K562 (cell line): Measurements from ENCODE around the gene RNU6-9. TPM values are rescaled to one million over a fixed set of nuclear protein-coding genes. Genes with fewer than 3 reads are reported as not detected.
A peak's percentile ranks its signal among the peaks of the same experiment; 100 is the strongest.

Experiments used
- ATAC-seq: fragments of 200-7000 bp; cut with Tn5 transposase; 3 replicates; pipeline ENCODE4 v1.9.1; 2020; ENCODE audit warnings: moderate library complexity
- BruUV-seq: library from RNA; stranded (reverse); fragments of 400-500 nt; replicated peaks from 2 replicates; lab custom pipeline; 2021; lab: Mats Ljungman, UMichigan
- CTCF ChIA-PET: fragments of 300-600 bp; formaldehyde crosslinking; extraction: SDS; loops from one replicate; lab custom pipeline; 2021; ENCODE audit warnings: low intra/inter-chr PET ratio; lab: Yijun Ruan, JAX
- POLR2A ChIA-PET: fragments of 300-600, 350-650 bp; sonication (Branson Sonifier 250); formaldehyde crosslinking; extraction: SDS; loops from one replicate; lab custom pipeline; 2021; ENCODE audit warnings: antibody characterized with exemption, inconsistent platforms; lab: Yijun Ruan, JAX
- DNase-seq, 4 experiments: peaks; one replicate each; pipeline versions ENCODE4 v3.0.0 to v3.0.0-alpha.2; 2011 to 2018; ENCODE audit warnings: low spot score in 3 of 4, mixed read lengths in 3 of 4; ENCODE audit errors: extremely low read depth in 1 of 4
- FAIRE-seq: peaks from 2 replicates; lab custom pipeline; 2011; peaks lifted over from hg19 to GRCh38; lab: Jason Lieb, UNC
- H2AFZ ChIP-seq: 2 replicates; pipeline ENCODE4 v1.6.0; 2011; ENCODE audit warnings: low read depth, low read length, control low read depth, inconsistent platforms
- H3K27ac ChIP-seq: fragments of 200-600 bp; 3 replicates; pipeline ENCODE4 v1.8.0; 2011; ENCODE audit warnings: low read depth, mild to moderate bottlenecking, control low read depth, inconsistent platforms, low read length, moderate library complexity, mixed read lengths; ENCODE audit errors: extremely low read depth
- H3K27me3 ChIP-seq, 2 experiments: fragments of 300-600 bp in 1 of 2; 2 replicates in 1 of 2; 3 replicates in 1 of 2; pipeline versions ENCODE4 v1.6.0 to v1.8.0; 2011; ENCODE audit warnings: inconsistent platforms in 2 of 2, low read length in 2 of 2, mild to moderate bottlenecking in 1 of 2, mixed read lengths in 1 of 2, moderate library complexity in 1 of 2; ENCODE audit not compliant: control insufficient read depth in 2 of 2, insufficient read depth in 2 of 2
- H3K36me3 ChIP-seq: fragments of 300-600 bp; 3 replicates; pipeline ENCODE4 v1.8.0; 2011; ENCODE audit warnings: mild to moderate bottlenecking, low read length, inconsistent platforms; ENCODE audit not compliant: control insufficient read depth, insufficient read depth
- H3K4me1 ChIP-seq, 2 experiments: fragments of 200-600 bp in 1 of 2; replicated peaks in 1 of 2; 2 replicates in 1 of 2; 3 replicates in 1 of 2; pipeline versions ENCODE4 v1.5.1 to v1.8.0; 2011; ENCODE audit warnings: inconsistent platforms in 2 of 2, low read length in 2 of 2, mild to moderate bottlenecking in 1 of 2, mixed read lengths in 1 of 2, moderate library complexity in 1 of 2; ENCODE audit not compliant: control insufficient read depth in 2 of 2, insufficient read depth in 2 of 2
- H3K4me2 ChIP-seq: 2 replicates; pipeline ENCODE4 v1.6.1; 2011; ENCODE audit warnings: low read length, control low read depth, inconsistent platforms, mixed read lengths; ENCODE audit not compliant: insufficient read depth
- H3K4me3 ChIP-seq: fragments of 200-600 bp; sonication (generic), shearing (Covaris generic); 2 replicates; pipeline ENCODE4 v1.5.1; 2016; ENCODE audit warnings: control low read depth, inconsistent platforms
- H3K79me2 ChIP-seq: fragments of 200-600 bp; 3 replicates; pipeline ENCODE4 v1.8.0; 2011; ENCODE audit warnings: low read length, inconsistent platforms; ENCODE audit not compliant: control insufficient read depth, insufficient read depth
- H3K9ac ChIP-seq, 2 experiments: 2 replicates each; pipeline versions ENCODE4 v1.6.0 to v1.6.1; 2011; ENCODE audit warnings: low read depth in 2 of 2, low read length in 2 of 2, control low read depth in 1 of 2, inconsistent platforms in 1 of 2, mild to moderate bottlenecking in 1 of 2, mixed read lengths in 1 of 2; ENCODE audit not compliant: insufficient read depth in 1 of 2
- H3K9me1 ChIP-seq: one replicate; pipeline ENCODE4 v1.6.0; 2011; ENCODE audit warnings: inconsistent platforms, mild to moderate bottlenecking, low read length, moderate library complexity; ENCODE audit not compliant: control insufficient read depth, insufficient read depth
- H3K9me3 ChIP-seq: replicated peaks from 2 replicates; pipeline ENCODE4 v1.5.1; 2011; ENCODE audit warnings: low read depth, low read length, inconsistent platforms; ENCODE audit not compliant: control insufficient read depth, insufficient read depth
- H4K20me1 ChIP-seq: replicated peaks from 2 replicates; pipeline ENCODE4 v1.6.1; 2011; ENCODE audit warnings: low read length, inconsistent platforms, mixed read lengths; ENCODE audit not compliant: control insufficient read depth, insufficient read depth
- ARID1B ChIP-seq: fragments of 450-650 bp; IDR thresholded peaks from 2 replicates; pipeline ENCODE4 v1.6.1; 2016; ENCODE audit warnings: antibody characterized with exemption, mild to moderate bottlenecking, inconsistent platforms
- MAZ ChIP-seq, 2 experiments: fragments of 450-650 bp in 1 of 2; sonication (generic) in 1 of 2; formaldehyde crosslinking; IDR thresholded peaks in 1 of 2; conservative IDR thresholded peaks in 1 of 2; 2 replicates each; pipeline versions ENCODE4 v1.4.0 to v1.5.0; 2020; ENCODE audit warnings: mild to moderate bottlenecking in 1 of 2, missing genetic modification reagents in 1 of 2
- MCM3 ChIP-seq: fragments of 450-650 bp; IDR thresholded peaks from 2 replicates; pipeline ENCODE4 v1.6.1; 2016
- RBM15 ChIP-seq: fragments of 200-400 bp; formaldehyde crosslinking; IDR thresholded peaks from 2 replicates; pipeline ENCODE4 v1.6.1; 2018; ENCODE audit warnings: mild to moderate bottlenecking, low read length, moderate library complexity; ENCODE audit not compliant: insufficient read depth
- SAP30 ChIP-seq: fragments of 200-600 bp; sonication (generic); IDR thresholded peaks from 2 replicates; pipeline ENCODE4 v1.6.1; 2012; ENCODE audit warnings: borderline replicate concordance, low read depth, mild to moderate bottlenecking, moderate library complexity, low read length, control low read depth, inconsistent platforms; ENCODE audit not compliant: insufficient read depth, poor library complexity, severe bottlenecking
- SMC3 ChIP-seq: conservative IDR thresholded peaks from 2 replicates; pipeline ENCODE4 v1.6.1; 2011; ENCODE audit warnings: low read depth, low read length, improper control_type of control experiment; ENCODE audit not compliant: insufficient read depth
- TAL1 ChIP-seq: fragments of 450-650 bp; IDR thresholded peaks from 2 replicates; pipeline ENCODE4 v1.6.1; 2016; ENCODE audit warnings: mild to moderate bottlenecking
- TRIM28 ChIP-seq: fragments of 450-650 bp; IDR thresholded peaks from 2 replicates; pipeline ENCODE4 v1.6.1; 2017
- ZNF232 ChIP-seq: sonication (generic); formaldehyde crosslinking; IDR thresholded peaks from 2 replicates; pipeline ENCODE4 v1.8.0; 2022; ENCODE audit warnings: mild to moderate bottlenecking, missing genetic modification reagents
- ZNF431 ChIP-seq: sonication (generic); formaldehyde crosslinking; IDR thresholded peaks from 2 replicates; pipeline ENCODE4 v1.8.0; 2022; ENCODE audit warnings: mild to moderate bottlenecking, missing genetic modification reagents
- ZNF696 ChIP-seq: fragments of 250-450 bp; sonication (Bioruptor Pico); conservative IDR thresholded peaks from 2 replicates; pipeline ENCODE4 v1.4.0; 2020; ENCODE audit warnings: mild to moderate bottlenecking, moderate library complexity
- ZNF785 ChIP-seq: fragments of 250-450 bp; sonication (Bioruptor Pico); IDR thresholded peaks from 2 replicates; pipeline ENCODE4 v1.4.0; 2020; ENCODE audit warnings: mild to moderate bottlenecking
- WGBS: fragments of 100-300 bp; shearing (Covaris generic); methylation state at CpG from one replicate; pipeline ENCODE4 v1.1.6; 2016; ENCODE audit warnings: low coverage, mixed read lengths; ENCODE audit not compliant: insufficient coverage; ENCODE audit errors: missing lambda C conversion rate; 5-methylcytosine and 5-hydroxymethylcytosine counted together
- in situ Hi-C: fragments of 300-500 bp; cut with MboI; formaldehyde crosslinking; loops from 4 replicates; pipeline ENCODE4 v1.15.0; 2018; ENCODE audit warnings: inconsistent platforms, mixed read lengths
- intact Hi-C: fragments of 100-400 bp; cut with micrococcal nuclease; formaldehyde crosslinking; loops from 2 replicates; pipeline ENCODE4 v1.14.2; 2022
- polyA plus RNA-seq, 8 experiments: library from polyadenylated mRNA; depleted of rRNA in 4 of 8; stranded (reverse) in 5 of 8; unstranded in 3 of 8; fragments of >200 nt; fragmentation: Nextera tagmentation in 2 of 8; fragmentation: Illumina TruSeq in 1 of 8; extraction: Ambion mirVana in 2 of 8; extraction: Trizol in 1 of 8; gene quantifications; 2 replicates each; pipeline versions ENCODE4 v1.2.1 to v1.2.3, GENCODE V29; 2011 to 2014; ENCODE audit warnings: inconsistent platforms in 1 of 8, missing spikeins in 1 of 8
- total RNA-seq, 7 experiments: library from RNA; depleted of rRNA in 6 of 7; stranded (reverse); fragments of >200 nt in 6 of 7; fragmentation: Illumina TruSeq in 2 of 7; extraction: Trizol in 2 of 7; gene quantifications; 2 replicates each; pipeline versions ENCODE4 v1.2.1 to v1.2.3, GENCODE V29; 2011 to 2021; ENCODE audit warnings: low replicate concordance in 1 of 7
- TF ChIP-seq, protein P1 (sequence below): fragments of 250-450 bp; sonication (Bioruptor Pico); IDR thresholded peaks from 2 replicates; pipeline ENCODE4 v1.8.0; 2021; ENCODE audit warnings: moderate library complexity, mild to moderate bottlenecking, inconsistent platforms
- TF ChIP-seq, protein P2 (sequence below): sonication (generic); formaldehyde crosslinking; IDR thresholded peaks from 2 replicates; pipeline ENCODE4 v1.8.1; 2022; ENCODE audit warnings: missing genetic modification reagents
- TF ChIP-seq, protein P3 (sequence below), 2 experiments: fragments of 450-650 bp in 1 of 2; sonication (generic) in 1 of 2; formaldehyde crosslinking; conservative IDR thresholded peaks; 2 replicates each; pipeline versions ENCODE4 v1.4.0 to v1.8.1; 2020 to 2022; ENCODE audit warnings: mild to moderate bottlenecking in 1 of 2, missing genetic modification reagents in 1 of 2
- TF ChIP-seq, protein P4 (sequence below), 2 experiments: fragments of 150-350 bp in 1 of 2; IDR thresholded peaks; 2 replicates each; pipeline ENCODE4 v1.6.1; 2012 to 2016; ENCODE audit warnings: low read depth in 2 of 2, low read length in 2 of 2, mild to moderate bottlenecking in 1 of 2, moderate library complexity in 1 of 2

The RNU6-9 gene
- total and polyA plus RNA-seq, 9 of the 15 experiments (the other 6 are each of a cell fraction or from before 2014, with no cell fraction given), result not detected

DNA sequence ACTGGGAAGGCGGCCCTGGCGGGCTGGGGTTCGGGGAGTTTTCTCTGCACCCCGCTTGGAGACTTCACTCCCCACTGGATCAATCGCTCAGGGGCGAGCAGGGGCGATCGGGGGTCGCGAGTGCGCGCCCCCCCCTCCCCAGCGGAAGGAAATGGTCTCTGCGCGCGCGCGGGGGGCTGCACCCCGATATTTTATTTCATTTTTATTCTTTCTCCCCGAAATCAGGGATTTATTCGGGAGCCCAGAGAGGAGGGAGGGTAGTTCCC is 33.0 kb downstream of the RNU6-9 start:
- 0% methylated on average over 17 of the region's 21 CpGs for WGBS
- POLR2A ChIA-PET, result interaction anchor here (1.0 kb wide), 1 partner anchor 28 kb away, joined by 5 read pairs; no protein-coding TSS in a partner anchor
- no TSS peak for BruUV-seq
- Histone ChIP-seq H3K36me3 (peaks cover 30% of the 10 kb centered on the region; the same call in 2 of the 3 replicates), H3K27ac (peak overlapping the region; percentile 97), H3K79me2 (peaks cover 67% of the 10 kb centered on the region), H3K9me3 (no peaks in the 10 kb centered on the region), H3K4me3 (peak overlapping the region; percentile 99), H3K9me1 (no peaks in the 10 kb centered on the region), H3K9ac (peak overlapping the region; percentile 87 to 99), H4K20me1 (no peaks in the 10 kb centered on the region; the same call in 1 of the 2 replicates), H3K4me2 (peak overlapping the region; percentile 95; the same call in 1 of the 2 replicates), H3K27me3 (no peaks in the 10 kb centered on the region), H3K4me1 (peaks cover 7 to 71% of the 10 kb centered on the region in 2 experiments; a peak in 4 of 5 replicates), H2AFZ (no peak overlapping the region)
- intact Hi-C loops (no loop called here), in situ Hi-C loops (no loop called here)
- ATAC-seq (no peak), FAIRE-seq (no peak), DNase-seq (no peak)
- CTCF ChIA-PET, result interaction anchor here (0.6 to 8.8 kb wide), 2 partner anchors 53 to 56 kb away, joined by 3 to 158 read pairs; partner anchors contain the start of gene WDR18
- no peak for TF ChIP-seq ZNF696 (CRISPR knock-in tag)
- TF ChIP-seq, protein P1, sequence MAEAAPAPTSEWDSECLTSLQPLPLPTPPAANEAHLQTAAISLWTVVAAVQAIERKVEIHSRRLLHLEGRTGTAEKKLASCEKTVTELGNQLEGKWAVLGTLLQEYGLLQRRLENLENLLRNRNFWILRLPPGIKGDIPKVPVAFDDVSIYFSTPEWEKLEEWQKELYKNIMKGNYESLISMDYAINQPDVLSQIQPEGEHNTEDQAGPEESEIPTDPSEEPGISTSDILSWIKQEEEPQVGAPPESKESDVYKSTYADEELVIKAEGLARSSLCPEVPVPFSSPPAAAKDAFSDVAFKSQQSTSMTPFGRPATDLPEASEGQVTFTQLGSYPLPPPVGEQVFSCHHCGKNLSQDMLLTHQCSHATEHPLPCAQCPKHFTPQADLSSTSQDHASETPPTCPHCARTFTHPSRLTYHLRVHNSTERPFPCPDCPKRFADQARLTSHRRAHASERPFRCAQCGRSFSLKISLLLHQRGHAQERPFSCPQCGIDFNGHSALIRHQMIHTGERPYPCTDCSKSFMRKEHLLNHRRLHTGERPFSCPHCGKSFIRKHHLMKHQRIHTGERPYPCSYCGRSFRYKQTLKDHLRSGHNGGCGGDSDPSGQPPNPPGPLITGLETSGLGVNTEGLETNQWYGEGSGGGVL (CRISPR knock-in tag), result no peak
- no peak for TF ChIP-seq ZNF232 (CRISPR knock-in tag)
- TF ChIP-seq SMC3, result no peak
- TF ChIP-seq, protein P2, sequence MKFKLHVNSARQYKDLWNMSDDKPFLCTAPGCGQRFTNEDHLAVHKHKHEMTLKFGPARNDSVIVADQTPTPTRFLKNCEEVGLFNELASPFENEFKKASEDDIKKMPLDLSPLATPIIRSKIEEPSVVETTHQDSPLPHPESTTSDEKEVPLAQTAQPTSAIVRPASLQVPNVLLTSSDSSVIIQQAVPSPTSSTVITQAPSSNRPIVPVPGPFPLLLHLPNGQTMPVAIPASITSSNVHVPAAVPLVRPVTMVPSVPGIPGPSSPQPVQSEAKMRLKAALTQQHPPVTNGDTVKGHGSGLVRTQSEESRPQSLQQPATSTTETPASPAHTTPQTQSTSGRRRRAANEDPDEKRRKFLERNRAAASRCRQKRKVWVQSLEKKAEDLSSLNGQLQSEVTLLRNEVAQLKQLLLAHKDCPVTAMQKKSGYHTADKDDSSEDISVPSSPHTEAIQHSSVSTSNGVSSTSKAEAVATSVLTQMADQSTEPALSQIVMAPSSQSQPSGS (CRISPR knock-in tag), result no peak
- no peak for TF ChIP-seq ZNF431 (CRISPR knock-in tag)
- TF ChIP-seq TAL1, result no peak
- TF ChIP-seq MAZ (CRISPR knock-in tag; conservative IDR thresholded peaks at IDR 0.05 in 1 of 2, IDR thresholded peaks at IDR 0.05 in 1 of 2), result no peak
- TF ChIP-seq SAP30, result peak; percentile 35
- TF ChIP-seq, protein P3, sequence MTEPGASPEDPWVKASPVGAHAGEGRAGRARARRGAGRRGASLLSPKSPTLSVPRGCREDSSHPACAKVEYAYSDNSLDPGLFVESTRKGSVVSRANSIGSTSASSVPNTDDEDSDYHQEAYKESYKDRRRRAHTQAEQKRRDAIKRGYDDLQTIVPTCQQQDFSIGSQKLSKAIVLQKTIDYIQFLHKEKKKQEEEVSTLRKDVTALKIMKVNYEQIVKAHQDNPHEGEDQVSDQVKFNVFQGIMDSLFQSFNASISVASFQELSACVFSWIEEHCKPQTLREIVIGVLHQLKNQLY (CRISPR knock-in tag; conservative IDR thresholded peaks at IDR 0.05), result no peak
- TF ChIP-seq, protein P4, sequence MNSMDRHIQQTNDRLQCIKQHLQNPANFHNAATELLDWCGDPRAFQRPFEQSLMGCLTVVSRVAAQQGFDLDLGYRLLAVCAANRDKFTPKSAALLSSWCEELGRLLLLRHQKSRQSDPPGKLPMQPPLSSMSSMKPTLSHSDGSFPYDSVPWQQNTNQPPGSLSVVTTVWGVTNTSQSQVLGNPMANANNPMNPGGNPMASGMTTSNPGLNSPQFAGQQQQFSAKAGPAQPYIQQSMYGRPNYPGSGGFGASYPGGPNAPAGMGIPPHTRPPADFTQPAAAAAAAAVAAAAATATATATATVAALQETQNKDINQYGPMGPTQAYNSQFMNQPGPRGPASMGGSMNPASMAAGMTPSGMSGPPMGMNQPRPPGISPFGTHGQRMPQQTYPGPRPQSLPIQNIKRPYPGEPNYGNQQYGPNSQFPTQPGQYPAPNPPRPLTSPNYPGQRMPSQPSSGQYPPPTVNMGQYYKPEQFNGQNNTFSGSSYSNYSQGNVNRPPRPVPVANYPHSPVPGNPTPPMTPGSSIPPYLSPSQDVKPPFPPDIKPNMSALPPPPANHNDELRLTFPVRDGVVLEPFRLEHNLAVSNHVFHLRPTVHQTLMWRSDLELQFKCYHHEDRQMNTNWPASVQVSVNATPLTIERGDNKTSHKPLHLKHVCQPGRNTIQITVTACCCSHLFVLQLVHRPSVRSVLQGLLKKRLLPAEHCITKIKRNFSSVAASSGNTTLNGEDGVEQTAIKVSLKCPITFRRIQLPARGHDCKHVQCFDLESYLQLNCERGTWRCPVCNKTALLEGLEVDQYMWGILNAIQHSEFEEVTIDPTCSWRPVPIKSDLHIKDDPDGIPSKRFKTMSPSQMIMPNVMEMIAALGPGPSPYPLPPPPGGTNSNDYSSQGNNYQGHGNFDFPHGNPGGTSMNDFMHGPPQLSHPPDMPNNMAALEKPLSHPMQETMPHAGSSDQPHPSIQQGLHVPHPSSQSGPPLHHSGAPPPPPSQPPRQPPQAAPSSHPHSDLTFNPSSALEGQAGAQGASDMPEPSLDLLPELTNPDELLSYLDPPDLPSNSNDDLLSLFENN (IDR thresholded peaks at IDR 0.05; ENCODE audit: low read depth in 2 of 2, low read length in 2 of 2), result no peak
- no peak for TF ChIP-seq TRIM28
- TF ChIP-seq ARID1B, result no peak
- TF ChIP-seq RBM15, result no peak
- no peak for TF ChIP-seq ZNF785 (CRISPR knock-in tag)
- TF ChIP-seq MCM3, result no peak
